HT-29 (cell line): ENCODE results near the gene NTN5. TPM values are rescaled to one million over a fixed set of nuclear protein-coding genes. Genes with fewer than 3 reads are reported as not detected.

ENCODE experiments used
- DNase-seq: peaks from one replicate; pipeline ENCODE4 v3.0.0-alpha.2; 2015; ENCODE audit warnings: low spot score
- total RNA-seq: library from RNA; depleted of rRNA; stranded (reverse); fragments of >200 nt; shearing (Covaris generic); gene quantifications from 2 replicates; pipeline ENCODE4 v1.2.3, GENCODE V29; 2014

Gene NTN5
- total RNA-seq, 1 experiment from 2014 or later = not detected

DNA sequence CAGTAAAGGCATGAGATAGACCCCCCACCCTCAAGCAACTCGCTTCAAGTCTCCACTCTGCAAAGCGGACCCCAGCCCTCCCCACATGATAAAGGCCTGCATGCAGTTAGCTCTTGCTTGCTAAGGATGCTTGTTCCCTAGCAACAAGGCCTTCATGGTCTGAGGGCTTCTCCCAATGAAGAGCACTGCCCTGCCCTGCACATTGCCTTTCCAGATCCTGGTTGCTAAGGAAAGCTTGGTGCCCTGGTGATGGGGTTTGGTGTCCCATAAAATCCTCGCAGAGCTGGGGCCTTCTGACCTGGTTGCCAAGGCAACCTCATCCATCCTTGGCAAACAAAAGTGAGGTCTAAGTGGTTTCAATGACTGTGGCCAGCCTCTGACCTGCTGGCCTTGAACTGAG lies 41.6 kb downstream of the NTN5 start:
- peak; percentile 64 for DNase-seq

DNA sequence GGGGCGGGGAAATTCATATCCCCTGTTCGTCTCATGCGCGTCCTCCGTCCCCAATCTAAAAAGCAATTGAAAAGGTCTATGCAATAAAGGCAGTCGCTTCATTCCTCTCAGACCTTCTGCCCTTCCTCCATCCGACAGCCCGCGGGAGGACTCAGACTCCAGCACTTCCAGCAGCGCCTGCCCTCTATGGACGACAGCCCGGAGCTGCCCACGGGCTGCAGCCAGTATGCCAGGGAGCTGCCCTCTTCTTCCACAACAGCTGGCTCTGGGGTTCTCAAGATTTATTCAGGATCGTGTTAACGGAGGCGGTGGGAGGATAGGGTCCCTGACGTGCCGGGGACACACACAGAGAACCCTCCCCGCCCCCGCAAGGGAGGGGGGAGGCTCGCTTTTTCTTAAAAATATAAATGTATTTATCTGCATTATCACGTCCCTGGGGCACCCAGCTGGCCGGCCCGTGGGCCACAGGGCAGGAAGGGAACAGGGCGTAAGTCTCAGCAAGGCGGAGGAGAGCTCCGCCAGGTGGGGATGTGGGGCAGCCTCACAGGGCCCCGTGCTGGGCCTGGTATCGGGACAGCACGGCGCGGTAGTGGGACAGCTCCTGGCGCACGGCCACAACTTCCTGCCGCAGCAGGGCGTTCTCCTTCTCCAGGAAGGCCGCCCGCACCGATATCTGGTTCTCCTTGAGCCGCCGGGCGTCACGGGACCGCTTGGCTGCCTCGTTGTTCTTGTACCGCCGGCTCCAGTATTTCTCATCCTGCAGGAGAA lies 42.3 kb downstream of the NTN5 start:
- DNase-seq = peak; percentile 90

DNA sequence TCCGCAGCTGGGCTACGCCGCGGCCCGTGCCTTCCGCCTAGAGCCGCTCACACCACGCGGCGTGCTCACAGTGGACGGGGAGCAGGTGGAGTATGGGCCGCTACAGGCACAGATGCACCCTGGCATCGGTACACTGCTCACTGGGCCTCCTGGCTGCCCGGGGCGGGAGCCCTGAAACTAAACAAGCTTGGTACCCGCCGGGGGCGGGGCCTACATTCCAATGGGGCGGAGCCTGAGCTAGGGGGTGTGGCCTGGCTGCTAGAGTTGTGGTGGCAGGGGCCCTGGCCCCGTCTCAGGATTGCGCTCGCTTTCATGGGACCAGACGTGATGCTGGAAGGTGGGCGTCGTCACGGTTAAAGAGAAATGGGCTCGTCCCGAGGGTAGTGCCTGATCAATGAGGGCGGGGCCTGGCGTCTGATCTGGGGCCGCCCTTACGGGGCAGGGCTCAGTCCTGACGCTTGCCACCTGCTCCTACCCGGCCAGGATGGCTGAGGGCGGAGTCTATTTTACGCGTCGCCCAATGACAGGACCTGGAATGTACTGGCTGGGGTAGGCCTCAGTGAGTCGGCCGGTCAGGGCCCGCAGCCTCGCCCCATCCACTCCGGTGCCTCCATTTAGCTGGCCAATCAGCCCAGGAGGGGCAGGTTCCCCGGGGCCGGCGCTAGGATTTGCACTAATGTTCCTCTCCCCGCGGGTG lies 43.1 kb downstream of the NTN5 start:
- DNase-seq = peak; percentile 98

DNA sequence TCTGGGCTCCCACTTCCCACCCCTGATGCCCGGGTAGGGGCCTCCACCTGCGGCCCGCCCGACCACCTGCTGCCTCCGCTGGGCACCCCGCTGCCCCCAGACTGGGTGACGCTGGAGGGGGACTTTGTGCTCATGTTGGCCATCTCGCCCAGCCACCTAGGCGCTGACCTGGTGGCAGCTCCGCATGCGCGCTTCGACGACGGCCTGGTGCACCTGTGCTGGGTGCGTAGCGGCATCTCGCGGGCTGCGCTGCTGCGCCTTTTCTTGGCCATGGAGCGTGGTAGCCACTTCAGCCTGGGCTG lies 43.6 kb downstream of the NTN5 start:
- no peak for DNase-seq

DNA sequence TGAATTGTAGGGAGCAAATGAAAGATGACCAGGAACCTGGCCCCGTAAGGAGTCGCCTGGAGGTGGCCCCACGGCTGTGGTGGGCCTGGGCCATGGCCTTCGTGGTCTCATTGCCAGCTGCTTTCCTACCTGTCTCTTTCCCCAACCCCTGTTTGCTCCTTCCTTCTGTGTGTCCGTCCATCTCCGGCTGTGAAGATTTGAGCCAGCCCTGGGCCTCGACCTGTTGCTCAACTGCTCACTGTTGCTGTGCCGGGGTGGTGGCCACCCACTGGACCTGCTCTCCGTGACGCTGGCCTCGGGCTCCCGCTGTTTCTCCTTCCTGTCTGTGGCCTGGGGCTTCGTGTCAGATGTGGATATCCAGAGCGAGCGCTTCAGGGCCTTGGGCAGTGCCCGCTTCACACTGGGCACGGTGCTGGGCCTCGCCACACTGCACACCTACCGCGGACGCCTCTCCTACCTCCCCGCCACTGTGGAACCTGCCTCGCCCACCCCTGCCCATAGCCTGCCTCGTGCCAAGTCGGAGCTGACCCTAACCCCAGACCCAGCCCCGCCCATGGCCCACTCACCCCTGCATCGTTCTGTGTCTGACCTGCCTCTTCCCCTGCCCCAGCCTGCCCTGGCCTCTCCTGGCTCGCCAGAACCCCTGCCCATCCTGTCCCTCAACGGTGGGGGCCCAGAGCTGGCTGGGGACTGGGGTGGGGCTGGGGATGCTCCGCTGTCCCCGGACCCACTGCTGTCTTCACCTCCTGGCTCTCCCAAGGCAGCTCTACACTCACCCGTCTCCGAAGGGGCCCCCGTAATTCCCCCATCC lies 44.1 kb downstream of the NTN5 start:
- no peak for DNase-seq

DNA sequence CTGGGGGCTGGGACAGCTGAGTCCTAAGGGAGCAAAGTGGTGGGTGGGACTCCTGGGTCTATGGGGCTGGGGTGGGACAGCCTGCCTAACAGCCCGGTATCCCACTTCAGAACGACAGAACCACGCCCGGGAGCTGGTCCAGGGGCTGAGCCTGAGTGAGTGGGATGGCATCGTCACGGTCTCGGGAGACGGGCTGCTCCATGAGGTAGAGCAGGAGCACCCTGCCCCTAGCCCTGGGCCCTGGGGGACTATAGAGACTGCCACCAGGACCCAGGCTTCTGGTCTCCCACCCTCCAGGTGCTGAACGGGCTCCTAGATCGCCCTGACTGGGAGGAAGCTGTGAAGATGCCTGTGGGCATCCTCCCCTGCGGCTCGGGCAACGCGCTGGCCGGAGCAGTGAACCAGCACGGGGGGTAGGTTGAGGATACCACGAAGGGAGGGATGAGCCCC lies 44.9 kb downstream of the NTN5 start:
- no peak for DNase-seq

DNA sequence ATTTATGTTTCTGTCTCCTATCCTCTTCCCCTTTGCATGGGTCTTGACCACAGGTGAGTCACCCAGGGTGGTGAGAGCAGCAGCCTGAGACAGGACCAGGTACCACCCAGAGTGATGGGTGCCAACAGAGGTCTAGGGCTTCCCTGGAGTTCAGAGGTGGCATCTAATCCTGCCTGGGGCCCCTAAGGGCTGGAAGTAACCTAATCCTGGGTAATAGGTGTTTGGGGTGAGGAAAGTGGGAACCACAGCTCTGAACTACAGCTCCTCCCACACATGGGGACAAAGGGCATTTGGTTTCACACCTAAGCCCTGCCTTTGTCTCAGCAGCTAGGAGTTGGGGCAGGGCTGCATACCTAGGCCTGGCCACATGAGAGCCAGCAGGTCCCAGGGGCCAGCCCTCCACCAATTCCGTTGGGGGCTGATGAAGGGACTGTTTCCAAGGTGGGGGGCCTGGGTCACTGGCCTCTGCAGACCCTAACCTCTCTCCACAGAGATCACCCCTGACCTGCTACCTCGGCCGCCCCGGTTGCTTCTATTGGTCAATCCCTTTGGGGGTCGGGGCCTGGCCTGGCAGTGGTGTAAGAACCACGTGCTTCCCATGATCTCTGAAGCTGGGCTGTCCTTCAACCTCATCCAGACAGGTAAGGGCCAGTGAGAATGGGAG lies 45.5 kb downstream of the NTN5 start:
- DNase-seq = peak; percentile 95

DNA sequence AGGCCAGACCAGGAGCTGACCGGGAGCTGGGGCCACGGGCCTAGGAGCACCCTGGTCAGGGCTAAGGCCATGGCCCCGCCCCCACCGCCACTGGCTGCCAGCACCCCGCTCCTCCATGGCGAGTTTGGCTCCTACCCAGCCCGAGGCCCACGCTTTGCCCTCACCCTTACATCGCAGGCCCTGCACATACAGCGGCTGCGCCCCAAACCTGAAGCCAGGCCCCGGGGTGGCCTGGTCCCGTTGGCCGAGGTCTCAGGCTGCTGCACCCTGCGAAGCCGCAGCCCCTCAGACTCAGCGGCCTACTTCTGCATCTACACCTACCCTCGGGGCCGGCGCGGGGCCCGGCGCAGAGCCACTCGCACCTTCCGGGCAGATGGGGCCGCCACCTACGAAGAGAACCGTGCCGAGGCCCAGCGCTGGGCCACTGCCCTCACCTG lies 46.9 kb downstream of the NTN5 start:
- no peak for DNase-seq

DNA sequence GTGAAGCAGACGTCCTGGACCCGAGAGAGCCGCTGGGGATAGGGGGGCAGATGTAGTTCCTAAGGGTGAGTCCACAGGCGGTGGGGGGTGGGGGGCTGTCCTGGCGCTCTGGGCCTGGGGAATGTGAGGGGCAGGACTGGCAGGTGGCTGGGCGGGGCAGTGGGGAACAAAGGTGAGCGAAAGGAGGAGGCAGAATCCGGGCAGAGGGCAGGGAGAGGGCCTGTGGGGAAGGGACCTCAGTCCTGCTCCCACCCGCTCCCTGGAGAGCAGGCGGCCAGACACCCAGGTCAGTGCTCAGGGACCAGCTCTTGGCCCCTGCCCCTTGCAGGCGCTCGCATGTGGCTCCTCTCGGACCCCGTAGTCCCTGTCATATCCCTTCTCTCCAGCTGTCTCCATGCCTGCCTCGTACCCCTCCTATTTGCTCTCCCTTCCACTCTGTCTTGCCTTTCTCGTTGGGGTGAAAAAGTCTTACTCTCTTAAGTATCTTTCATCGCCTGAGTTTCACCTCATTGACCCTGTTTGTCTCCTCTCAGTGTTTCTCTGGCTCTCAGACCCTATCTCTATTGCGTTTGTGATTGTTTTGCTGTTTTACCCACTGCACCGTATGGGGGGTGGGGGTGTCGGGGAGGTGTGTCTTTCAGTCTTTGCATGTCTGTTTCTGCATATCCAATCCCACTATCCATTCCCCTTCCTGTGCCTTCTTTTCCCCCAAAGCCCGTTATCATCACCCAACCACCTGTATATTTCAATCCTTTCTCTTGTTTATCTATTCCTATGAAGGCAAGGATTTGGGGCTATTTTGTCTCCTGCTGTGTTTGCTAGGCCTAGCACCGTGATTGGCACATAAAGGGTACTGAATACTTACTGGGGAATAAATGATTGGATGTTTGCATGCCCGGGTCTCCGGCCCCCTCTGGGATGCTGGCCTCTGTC lies 47.8 kb downstream of the NTN5 start:
- DNase-seq = peak; percentile 80

DNA sequence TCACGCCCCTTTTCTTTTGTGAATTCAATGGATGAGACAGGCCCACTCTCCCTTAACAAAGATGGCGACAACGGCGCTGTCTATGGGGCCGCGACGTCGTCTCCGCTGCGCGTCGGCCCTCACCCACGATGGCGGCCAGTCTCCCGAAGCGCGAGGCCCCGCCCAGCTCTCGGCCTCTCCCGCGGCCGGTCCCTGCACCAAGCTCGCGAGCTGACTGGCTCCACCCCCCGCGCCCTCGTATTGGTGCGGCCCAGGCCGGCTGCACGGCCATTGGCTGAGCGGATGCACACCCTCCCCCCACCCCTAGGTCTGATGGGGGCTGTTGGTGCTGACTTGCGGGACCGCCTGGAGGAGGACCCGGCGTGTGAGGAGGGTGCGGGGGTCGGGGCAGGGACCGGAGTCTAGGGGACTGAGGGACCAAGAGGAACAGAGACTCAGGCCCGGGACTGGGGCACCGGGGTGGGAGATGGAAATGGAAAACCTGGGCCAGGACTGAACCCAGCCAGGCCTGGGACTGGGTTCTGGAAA lies 48.7 kb downstream of the NTN5 start:
- DNase-seq = peak; percentile 99

DNA sequence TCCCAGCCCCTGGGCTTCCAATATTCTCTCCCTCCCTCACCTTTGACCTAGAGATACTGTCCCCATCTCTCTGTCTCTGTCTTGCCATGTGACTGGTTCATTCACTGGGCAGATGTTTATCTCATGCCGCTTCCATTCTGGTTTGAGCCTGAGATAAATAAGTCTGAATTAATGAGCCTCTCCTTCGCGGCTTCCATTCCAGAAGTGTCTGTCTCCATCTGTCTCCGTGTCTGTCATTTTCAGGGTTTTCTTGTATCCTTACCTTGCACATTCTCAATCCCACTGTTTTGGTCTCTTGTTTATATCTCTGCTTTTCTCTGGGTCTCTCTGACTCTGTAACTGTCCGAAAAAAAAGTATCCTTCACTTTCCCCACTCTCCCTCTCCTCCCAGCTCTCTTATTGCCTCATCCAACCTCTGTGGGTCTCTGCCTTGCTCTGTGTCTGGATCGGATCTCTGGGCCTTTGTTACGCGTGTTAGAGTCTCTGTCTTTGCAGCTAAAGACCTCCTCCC lies 49.2 kb downstream of the NTN5 start:
- DNase-seq = peak; percentile 33

DNA sequence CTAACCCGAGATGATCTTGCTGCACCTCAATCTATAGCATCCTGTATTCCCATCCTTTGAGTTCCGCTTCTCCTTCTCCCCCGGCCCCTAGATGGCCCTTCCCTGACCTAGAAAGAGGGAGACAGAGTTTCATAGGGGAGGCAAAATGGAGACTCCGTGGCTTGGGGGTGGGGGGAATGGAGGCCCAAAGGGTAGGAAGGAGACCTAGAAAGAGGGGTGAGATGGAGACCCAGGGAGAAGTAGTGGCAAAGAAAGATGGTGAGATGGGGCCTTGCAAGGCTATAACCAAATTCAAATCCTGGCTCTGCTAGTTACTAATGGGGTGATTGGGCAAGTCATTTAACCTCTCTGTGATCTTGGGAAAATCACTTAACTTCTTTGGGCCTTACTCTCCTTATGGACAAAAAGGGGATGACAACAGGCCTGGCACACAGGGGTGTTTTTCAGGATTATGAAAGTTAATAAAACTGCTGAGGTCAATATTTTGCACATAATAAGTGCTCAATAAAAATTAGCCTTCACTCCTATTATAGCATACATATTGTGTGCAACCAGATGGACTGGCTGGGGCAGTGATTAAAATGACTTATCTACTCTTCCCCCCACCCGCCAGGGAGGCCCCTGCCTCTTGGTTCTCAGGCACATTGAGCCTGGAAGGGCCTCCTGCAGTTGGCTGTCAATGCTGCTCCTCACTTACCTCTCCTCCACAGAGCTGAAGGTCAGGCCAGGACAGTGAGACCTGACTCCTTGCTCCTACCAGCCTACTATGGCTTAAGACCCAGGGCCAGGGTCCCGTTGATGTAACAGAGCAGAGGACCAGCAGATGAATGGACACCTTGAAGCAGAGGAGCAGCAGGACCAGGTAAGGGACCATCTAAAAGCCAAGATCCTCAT lies 52.9 kb downstream of the NTN5 start:
- DNase-seq = no peak

DNA sequence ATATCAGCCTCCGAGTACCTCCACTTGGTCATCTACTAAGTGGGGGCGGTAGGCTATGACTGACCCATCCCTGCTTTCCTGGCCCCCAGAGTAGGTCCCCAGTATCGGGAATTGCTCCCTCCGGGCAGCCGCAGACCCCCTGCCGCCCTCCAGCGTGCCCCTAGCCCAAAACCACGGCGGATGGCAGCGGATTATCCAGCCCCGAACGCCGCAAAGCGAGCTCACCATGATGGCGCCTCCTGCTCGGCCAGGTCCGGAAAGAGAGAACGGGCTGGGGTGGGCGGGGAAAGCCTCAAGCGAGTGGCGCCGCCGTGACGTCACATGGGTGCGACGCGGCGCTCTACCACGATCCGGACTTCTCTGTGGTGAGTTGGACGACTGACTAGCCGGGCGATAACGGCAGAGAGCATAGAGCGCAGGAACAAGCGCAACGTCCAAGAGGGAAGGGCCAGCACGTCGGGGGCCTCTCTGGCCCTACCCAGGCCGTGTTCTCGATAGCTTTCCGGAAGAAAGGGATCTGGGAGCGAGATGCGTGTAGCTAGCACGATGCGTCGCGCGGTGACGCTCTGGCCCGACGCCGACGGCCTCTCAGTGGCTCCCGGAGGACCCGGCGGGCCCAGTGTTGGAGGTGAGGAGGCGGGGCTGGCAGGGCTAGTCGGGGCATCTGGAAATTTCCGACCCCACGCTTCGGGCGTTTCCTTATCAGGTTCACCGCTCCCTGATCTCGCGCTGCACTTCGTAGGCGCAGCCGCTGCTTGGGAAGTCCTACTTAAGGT lies 53.7 kb downstream of the NTN5 start, which contains the start of the genes RPL18 and SPHK2:
Gene RPL18, minus strand, starts transcription at position 263 of the 776 bp plus-strand sequence. Its CDS starts 35 bp downstream, at position 228.
Gene SPHK2, plus strand, starts transcription at position 591 of the 776 bp plus-strand sequence. CDS start 1,009 bp downstream, outside the sequence.
- peak; percentile 100 for DNase-seq

DNA sequence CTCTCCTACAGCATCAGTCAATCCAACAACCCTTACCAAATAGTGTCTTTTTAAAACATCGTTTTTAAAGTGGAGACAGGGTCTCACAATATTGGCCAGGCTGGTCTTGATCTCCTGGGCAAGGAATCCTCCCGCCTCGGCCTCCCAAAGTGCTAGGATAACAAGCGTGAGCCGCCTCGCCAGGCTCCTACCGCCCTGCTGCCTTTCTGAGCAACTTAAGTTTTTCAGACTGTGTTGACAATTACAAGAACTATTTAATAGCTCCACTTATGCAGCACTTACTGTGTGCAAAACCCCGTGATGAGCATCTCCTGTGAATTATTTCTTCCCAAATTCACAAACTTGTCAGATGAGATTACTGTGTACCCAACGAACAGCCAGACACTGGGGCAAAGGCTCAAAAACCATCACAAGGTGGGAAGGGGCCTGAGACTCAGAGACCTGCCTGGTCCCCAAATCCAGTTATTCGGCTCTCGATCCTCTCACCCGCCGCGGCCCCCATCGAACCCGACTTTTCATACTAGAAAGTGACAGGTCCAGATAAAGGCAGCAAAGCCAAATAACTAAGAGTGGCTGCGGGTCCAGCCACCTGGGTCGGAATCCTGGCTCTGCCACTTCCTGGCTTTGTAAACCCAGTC lies 54.4 kb downstream of the NTN5 start:
- DNase-seq = peak; percentile 49

DNA sequence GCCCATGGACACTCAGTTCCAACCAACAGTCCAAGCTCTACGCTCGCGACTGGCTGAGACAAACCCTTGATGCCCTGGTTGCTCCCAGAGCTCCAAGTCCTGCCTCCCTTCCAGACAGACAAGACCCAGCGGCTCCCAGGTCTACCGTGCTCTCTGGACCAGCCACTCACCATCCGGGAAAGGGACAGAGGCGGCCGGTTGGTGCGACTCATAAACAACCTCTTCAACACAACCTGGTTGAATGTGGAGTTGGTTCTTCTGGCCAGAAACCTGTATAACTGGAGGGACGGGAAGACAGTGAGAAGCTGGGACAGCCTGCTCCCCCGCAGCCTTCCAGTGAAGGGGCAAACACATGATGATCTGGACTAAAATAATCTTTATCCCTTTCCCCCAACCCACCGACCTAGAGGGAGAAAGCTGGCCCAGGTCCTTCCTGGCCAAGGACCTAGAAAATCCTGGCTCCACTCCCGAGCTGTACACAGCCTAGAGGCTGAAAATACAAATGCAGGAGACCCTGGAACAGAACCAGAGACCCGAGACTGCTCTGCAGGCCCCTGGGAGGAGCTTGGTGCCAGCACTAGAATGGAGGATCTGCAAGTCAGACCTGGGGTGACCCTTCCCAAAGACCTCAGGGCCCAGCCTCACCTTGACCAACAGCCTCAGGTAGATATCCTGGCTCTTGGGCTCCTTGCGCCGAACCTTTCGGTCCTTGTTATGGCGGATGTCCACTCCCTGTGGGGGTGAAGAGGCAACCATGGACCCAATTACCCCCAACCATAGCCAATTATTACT lies 55.5 kb downstream of the NTN5 start:
- peak; percentile 64 for DNase-seq

DNA sequence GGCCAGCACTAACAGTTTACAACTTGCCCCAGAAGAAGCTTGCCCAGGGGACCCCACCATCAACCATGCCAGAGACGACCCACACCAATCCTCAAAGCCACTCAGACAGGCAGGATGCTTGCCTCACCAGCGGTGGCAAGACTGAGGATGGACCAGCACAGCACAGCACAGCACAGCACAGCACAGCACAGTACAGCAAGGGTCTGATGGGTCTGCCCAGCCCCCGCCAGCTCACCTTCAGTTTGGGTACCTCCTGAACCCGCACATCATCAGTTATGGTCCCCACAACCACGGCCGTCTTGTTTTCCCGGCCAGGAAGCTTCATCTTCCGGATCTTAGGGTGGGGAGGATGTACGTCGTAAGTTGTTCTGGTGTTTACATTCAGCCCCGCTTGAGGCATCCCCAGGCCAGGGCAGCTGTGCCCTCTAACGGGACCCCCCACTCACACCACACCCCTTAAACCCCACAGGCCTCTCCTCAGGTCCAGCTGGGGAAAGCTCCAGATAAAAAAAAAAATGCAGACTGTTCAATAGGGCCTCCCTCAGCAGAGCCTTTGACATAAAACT lies 56.2 kb downstream of the NTN5 start:
- DNase-seq = no peak
